Progenitor cell of endocrine pancreas (in vitro differentiated cells): ENCODE data around the gene YIPF6. TPM values are rescaled to one million over a fixed set of nuclear protein-coding genes. Genes with fewer than 3 reads are reported as not detected.
A peak's percentile ranks its signal among the peaks of the same experiment; 100 is the strongest.

ENCODE experiments used
- DNase-seq: peaks from one replicate; pipeline ENCODE4 v3.0.0; 2021; ENCODE audit warnings: low spot score; ENCODE audit not compliant: unreplicated experiment
- H3K27ac Mint-ChIP-seq: 2 replicates; pipeline ENCODE4 v1.8.0; 2021; ENCODE audit warnings: mild to moderate bottlenecking, moderate library complexity, mixed read lengths
- H3K27me3 Mint-ChIP-seq: 2 replicates; pipeline ENCODE4 v1.8.0; 2021; ENCODE audit warnings: mixed read lengths
- H3K36me3 Mint-ChIP-seq: 2 replicates; pipeline ENCODE4 v1.8.0; 2022; ENCODE audit warnings: mixed read lengths; ENCODE audit not compliant: insufficient read depth
- H3K4me1 Mint-ChIP-seq: 2 replicates; pipeline ENCODE4 v1.8.0; 2021; ENCODE audit warnings: low read depth, mixed read lengths
- H3K4me3 Mint-ChIP-seq: 2 replicates; pipeline ENCODE4 v1.8.0; 2021; ENCODE audit warnings: low read depth, mild to moderate bottlenecking, moderate library complexity, mixed read lengths
- H3K9me3 Mint-ChIP-seq: 2 replicates; pipeline ENCODE4 v1.8.0; 2021; ENCODE audit warnings: low read depth, mixed read lengths
- CTCF ChIP-seq: fragments of 200-600 bp; sonication (generic); IDR thresholded peaks from one replicate; pipeline ENCODE4 v1.5.0; 2021; ENCODE audit warnings: antibody characterized with exemption, mild to moderate bottlenecking; ENCODE audit not compliant: unreplicated experiment
- total RNA-seq: library from RNA; stranded (reverse); gene quantifications from 2 replicates; pipeline ENCODE4 v1.2.1, GENCODE V29; 2021

Gene YIPF6
- total RNA-seq, 1 donor from 2014 or later, result 47.2 TPM

- H3K9me3 Mint-ChIP-seq, result peaks cover 3% of the 10 kb centered on the region
- no peak for DNase-seq
- no peaks in the 10 kb centered on the region for H3K4me1 Mint-ChIP-seq
- no peaks in the 10 kb centered on the region for H3K36me3 Mint-ChIP-seq
- no peak overlapping the region for H3K4me3 Mint-ChIP-seq
- TF ChIP-seq CTCF, result no peak
- H3K27me3 Mint-ChIP-seq, result no peaks in the 10 kb centered on the region
- no peak overlapping the region for H3K27ac Mint-ChIP-seq
Observed at GRCh38 chrX:68461576-68461975, 37.3 kb upstream of the YIPF6 start.

- Mint-ChIP-seq H3K36me3 (no peaks in the 10 kb centered on the region), H3K27me3 (no peaks in the 10 kb centered on the region), H3K4me3 (no peak overlapping the region), H3K4me1 (no peaks in the 10 kb centered on the region), H3K9me3 (peaks cover 3% of the 10 kb centered on the region), H3K27ac (no peak overlapping the region)
- no peak for TF ChIP-seq CTCF
- no peak for DNase-seq
Observed at GRCh38 chrX:68462197-68462596, 36.7 kb upstream of the YIPF6 start.

GRCh38 chrX:68462653-68463052 is 36.2 kb upstream of the YIPF6 start:
- DNase-seq, result no peak
- Mint-ChIP-seq H3K27me3 (no peaks in the 10 kb centered on the region), H3K4me3 (no peak overlapping the region), H3K27ac (no peak overlapping the region), H3K4me1 (no peaks in the 10 kb centered on the region), H3K36me3 (no peaks in the 10 kb centered on the region), H3K9me3 (peaks cover 5% of the 10 kb centered on the region)
- TF ChIP-seq CTCF, result peak; percentile 56

- DNase-seq, result no peak
- no peak overlapping the region for H3K4me3 Mint-ChIP-seq
- H3K36me3 Mint-ChIP-seq, result no peaks in the 10 kb centered on the region
- H3K9me3 Mint-ChIP-seq, result peaks cover 10% of the 10 kb centered on the region
- no peaks in the 10 kb centered on the region for H3K27me3 Mint-ChIP-seq
- H3K4me1 Mint-ChIP-seq, result no peaks in the 10 kb centered on the region
- no peak for TF ChIP-seq CTCF
- H3K27ac Mint-ChIP-seq, result no peak overlapping the region
Observed at GRCh38 chrX:68463880-68464279, 35.0 kb upstream of the YIPF6 start.

GRCh38 chrX:68464796-68465195 is 34.1 kb upstream of the YIPF6 start:
- Mint-ChIP-seq H3K4me3 (no peak overlapping the region), H3K36me3 (no peaks in the 10 kb centered on the region), H3K4me1 (no peaks in the 10 kb centered on the region), H3K27ac (no peak overlapping the region), H3K27me3 (no peaks in the 10 kb centered on the region), H3K9me3 (peaks cover 10% of the 10 kb centered on the region)
- TF ChIP-seq CTCF, result no peak
- DNase-seq, result no peak
